HCT116 (cell line): ENCODE measurements around the gene CACNA2D3. TPM values are rescaled to one million over a fixed set of nuclear protein-coding genes. Genes with fewer than 3 reads are reported as not detected.

ENCODE experiments used
- ATAC-seq: fragments of 200-7000 bp; cut with Tn5 transposase; 2 replicates; pipeline ENCODE4 v1.9.1; 2020; ENCODE audit warnings: mild to moderate bottlenecking, moderate library complexity
- BruUV-seq: library from RNA; stranded (reverse); fragments of 400-500 nt; replicated peaks from 2 replicates; lab custom pipeline; 2021; lab: Mats Ljungman, UMichigan
- CTCF ChIA-PET: fragments of 300-600 bp; sonication (Branson Sonifier 250); formaldehyde crosslinking; loops from one replicate; lab custom pipeline; 2021; ENCODE audit warnings: antibody characterized with exemption; lab: Charles Lee
- POLR2A ChIA-PET: fragments of 300-600, 350-600 bp; sonication (Branson Sonifier 250); formaldehyde crosslinking; loops from one replicate; lab custom pipeline; 2021; ENCODE audit warnings: antibody characterized with exemption; lab: Charles Lee
- RAD21 ChIA-PET, 2 experiments: fragments of 300-600 bp; sonication (Branson Sonifier 250); formaldehyde crosslinking; loops; one replicate each; lab custom pipeline; 2023; ENCODE audit warnings: low total read pairs in 2 of 2; ENCODE audit not compliant: uncharacterized antibody in 2 of 2, unreplicated experiment in 2 of 2, low non-redundant PET in 1 of 2; lab: Charles Lee
- DNase-seq: peaks from one replicate; pipeline ENCODE4 v3.0.0-alpha.2; 2010; ENCODE audit warnings: low read depth, low spot score
- H2AFZ ChIP-seq: fragments of 200-600 bp; shearing (Covaris generic), sonication (generic); 2 replicates; pipeline ENCODE4 v1.6.1; 2017; ENCODE audit warnings: low read depth, mixed run types, mixed read lengths, antibody characterized with exemption, low read length; ENCODE audit not compliant: poor library complexity, severe bottlenecking
- H3K27ac ChIP-seq: 2 replicates; pipeline ENCODE4 v1.5.1; 2012; ENCODE audit warnings: low read depth, low read length
- H3K27me3 ChIP-seq: fragments of 200-600 bp; sonication (generic); 2 replicates; pipeline ENCODE4 v1.6.1; 2016; ENCODE audit warnings: mixed run types, low read length, mixed read lengths; ENCODE audit not compliant: insufficient read depth
- H3K36me3 ChIP-seq, 2 experiments: fragments of 200-500 bp in 1 of 2; fragments of 200-600 bp in 1 of 2; sonication (Bioruptor generic) in 1 of 2; sonication (generic) in 1 of 2; 2 replicates each; pipeline versions ENCODE4 v1.5.1 to v1.6.1; 2014 to 2016; ENCODE audit warnings: low read length in 2 of 2, inconsistent platforms in 1 of 2, mixed read lengths in 1 of 2, mixed run types in 1 of 2; ENCODE audit not compliant: insufficient read depth in 2 of 2, control insufficient read depth in 1 of 2
- H3K4me1 ChIP-seq, 2 experiments: fragments of 200-600 bp in 1 of 2; sonication (generic) in 1 of 2; 2 replicates each; pipeline versions ENCODE4 v1.5.1 to v1.6.1; 2012 to 2017; ENCODE audit warnings: low read length in 2 of 2, inconsistent platforms in 1 of 2, mild to moderate bottlenecking in 1 of 2, mixed read lengths in 1 of 2, mixed run types in 1 of 2, moderate library complexity in 1 of 2; ENCODE audit not compliant: insufficient read depth in 2 of 2, control insufficient read depth in 1 of 2
- H3K4me2 ChIP-seq: fragments of 200-600 bp; sonication (generic); 2 replicates; pipeline ENCODE4 v1.6.1; 2017; ENCODE audit warnings: mixed run types, low read length, mixed read lengths
- H3K4me3 ChIP-seq, 2 experiments: fragments of 200-600 bp in 1 of 2; sonication (generic) in 1 of 2; replicated peaks in 1 of 2; 2 replicates each; pipeline ENCODE4 v1.5.1; 2011 to 2016; ENCODE audit warnings: low read length in 2 of 2, control low read depth in 1 of 2, low read depth in 1 of 2, mild to moderate bottlenecking in 1 of 2, mixed read lengths in 1 of 2, mixed run types in 1 of 2
- H3K79me2 ChIP-seq: fragments of 200-600 bp; sonication (generic); 2 replicates; pipeline ENCODE4 v1.6.1; 2017; ENCODE audit warnings: mild to moderate bottlenecking, mixed run types, low read length, moderate library complexity, mixed read lengths; ENCODE audit not compliant: insufficient read depth
- H3K9ac ChIP-seq: fragments of 200-600 bp; sonication (generic); 2 replicates; pipeline ENCODE4 v1.6.1; 2016; ENCODE audit warnings: low read length, mixed read lengths
- H3K9me2 ChIP-seq: fragments of 200-600 bp; sonication (generic), shearing (Covaris generic); 2 replicates; pipeline ENCODE4 v1.6.1; 2017; ENCODE audit warnings: mixed run types, mild to moderate bottlenecking, moderate library complexity; ENCODE audit not compliant: insufficient read depth
- H3K9me3 ChIP-seq, 2 experiments: fragments of 200-500 bp in 1 of 2; fragments of 200-600 bp in 1 of 2; sonication (Bioruptor generic) in 1 of 2; sonication (generic) in 1 of 2; 2 replicates each; pipeline ENCODE4 v1.6.1; 2014 to 2017; ENCODE audit warnings: low read length in 2 of 2, mixed read lengths in 2 of 2, inconsistent platforms in 1 of 2, low read depth in 1 of 2, mild to moderate bottlenecking in 1 of 2, mixed run types in 1 of 2, moderate library complexity in 1 of 2; ENCODE audit not compliant: control insufficient read depth in 1 of 2, insufficient read depth in 1 of 2
- H4K20me1 ChIP-seq: fragments of 200-600 bp; sonication (generic), shearing (Covaris generic); 2 replicates; pipeline ENCODE4 v1.6.1; 2017; ENCODE audit warnings: mixed run types, mild to moderate bottlenecking, moderate library complexity; ENCODE audit not compliant: insufficient read depth
- ATF3 ChIP-seq: IDR thresholded peaks from 2 replicates; pipeline ENCODE4 v1.6.1; 2012
- ELF1 ChIP-seq: IDR thresholded peaks from 2 replicates; pipeline ENCODE4 v1.6.1; 2012; ENCODE audit warnings: low read depth, borderline replicate concordance
- EZH2phosphoT487 ChIP-seq: fragments of 200-600 bp; IDR thresholded peaks from 2 replicates; pipeline ENCODE4 v1.6.1; 2018; ENCODE audit warnings: antibody characterized with exemption, borderline replicate concordance
- FOSL1 ChIP-seq: IDR thresholded peaks from 2 replicates; pipeline ENCODE4 v1.6.1; 2012; ENCODE audit warnings: low read depth
- JUND ChIP-seq: IDR thresholded peaks from 2 replicates; pipeline ENCODE4 v1.6.1; 2012
- MAX ChIP-seq: IDR thresholded peaks from 2 replicates; pipeline ENCODE4 v1.6.1; 2012
- POLR2A ChIP-seq: IDR thresholded peaks from 2 replicates; pipeline ENCODE4 v1.7.0; 2011; ENCODE audit warnings: borderline replicate concordance; ENCODE audit not compliant: insufficient read depth, insufficient read length; ENCODE audit errors: extremely low read depth
- POLR2AphosphoS5 ChIP-seq: IDR thresholded peaks from 2 replicates; pipeline ENCODE4 v1.6.1; 2011; ENCODE audit warnings: mild to moderate bottlenecking, low read depth, low read length, moderate library complexity
- RAD21 ChIP-seq: IDR thresholded peaks from 2 replicates; pipeline ENCODE4 v1.6.1; 2012; ENCODE audit warnings: low read depth, mild to moderate bottlenecking
- SIN3A ChIP-seq: IDR thresholded peaks from 2 replicates; pipeline ENCODE4 v1.6.1; 2012; ENCODE audit warnings: low read depth
- SP1 ChIP-seq: IDR thresholded peaks from 2 replicates; pipeline ENCODE4 v1.6.1; 2012; ENCODE audit warnings: low read depth
- TCF7L2 ChIP-seq: IDR thresholded peaks from 2 replicates; pipeline ENCODE4 v1.7.0; 2011; ENCODE audit warnings: borderline replicate concordance, inconsistent platforms; ENCODE audit not compliant: insufficient read depth, insufficient read length; ENCODE audit errors: extremely low read depth
- ZFX ChIP-seq: fragments of 450-650 bp; IDR thresholded peaks from 2 replicates; pipeline ENCODE4 v1.6.1; 2017
- intact Hi-C: fragments of 100-400 bp; cut with micrococcal nuclease; formaldehyde crosslinking; loops from 2 replicates; pipeline ENCODE4 v1.10.0; 2022
- total RNA-seq: library from RNA; stranded (reverse); gene quantifications from one replicate; pipeline ENCODE4 v1.2.1, GENCODE V29; 2021; ENCODE audit not compliant: unreplicated experiment
- TF ChIP-seq, protein P1 (sequence below): IDR thresholded peaks from 2 replicates; pipeline ENCODE4 v1.6.1; 2012; ENCODE audit warnings: low read depth

Gene CACNA2D3
- total RNA-seq, 1 experiment from 2014 or later = 0.20 TPM

- no peak for ATAC-seq
- intact Hi-C loops = no loop called here
- CTCF ChIA-PET = no interaction called here
Measured at GRCh38 chr3:54777141-54777540, 654.8 kb downstream of the CACNA2D3 start.

More at GRCh38 chr3:54777141-54777540, 654.8 kb downstream of the CACNA2D3 start:
- Histone ChIP-seq H2AFZ (no peak overlapping the region), H3K9ac (no peak overlapping the region), H4K20me1 (no peaks in the 10 kb centered on the region), H3K9me3 (no peaks in the 10 kb centered on the region), H3K9me2 (no peaks in the 10 kb centered on the region), H3K4me2 (no peak overlapping the region), H3K4me3 (no peak overlapping the region), H3K27ac (no peak overlapping the region), H3K36me3 (no peaks in the 10 kb centered on the region), H3K4me1 (no peaks in the 10 kb centered on the region), H3K27me3 (no peaks in the 10 kb centered on the region)
- RAD21 ChIA-PET = no interaction called here
- POLR2A ChIA-PET = no interaction called here
- BruUV-seq = no TSS peak
- no peak for DNase-seq
- TF ChIP-seq EZH2phosphoT487 (no peak), RAD21 (no peak), ATF3 (no peak), POLR2AphosphoS5 (no peak), FOSL1 (no peak), ELF1 (no peak), JUND (no peak), POLR2A (no peak), ZFX (no peak), SP1 (no peak), TCF7L2 (no peak), MAX (no peak), SIN3A (no peak)
- TF ChIP-seq, protein P1, sequence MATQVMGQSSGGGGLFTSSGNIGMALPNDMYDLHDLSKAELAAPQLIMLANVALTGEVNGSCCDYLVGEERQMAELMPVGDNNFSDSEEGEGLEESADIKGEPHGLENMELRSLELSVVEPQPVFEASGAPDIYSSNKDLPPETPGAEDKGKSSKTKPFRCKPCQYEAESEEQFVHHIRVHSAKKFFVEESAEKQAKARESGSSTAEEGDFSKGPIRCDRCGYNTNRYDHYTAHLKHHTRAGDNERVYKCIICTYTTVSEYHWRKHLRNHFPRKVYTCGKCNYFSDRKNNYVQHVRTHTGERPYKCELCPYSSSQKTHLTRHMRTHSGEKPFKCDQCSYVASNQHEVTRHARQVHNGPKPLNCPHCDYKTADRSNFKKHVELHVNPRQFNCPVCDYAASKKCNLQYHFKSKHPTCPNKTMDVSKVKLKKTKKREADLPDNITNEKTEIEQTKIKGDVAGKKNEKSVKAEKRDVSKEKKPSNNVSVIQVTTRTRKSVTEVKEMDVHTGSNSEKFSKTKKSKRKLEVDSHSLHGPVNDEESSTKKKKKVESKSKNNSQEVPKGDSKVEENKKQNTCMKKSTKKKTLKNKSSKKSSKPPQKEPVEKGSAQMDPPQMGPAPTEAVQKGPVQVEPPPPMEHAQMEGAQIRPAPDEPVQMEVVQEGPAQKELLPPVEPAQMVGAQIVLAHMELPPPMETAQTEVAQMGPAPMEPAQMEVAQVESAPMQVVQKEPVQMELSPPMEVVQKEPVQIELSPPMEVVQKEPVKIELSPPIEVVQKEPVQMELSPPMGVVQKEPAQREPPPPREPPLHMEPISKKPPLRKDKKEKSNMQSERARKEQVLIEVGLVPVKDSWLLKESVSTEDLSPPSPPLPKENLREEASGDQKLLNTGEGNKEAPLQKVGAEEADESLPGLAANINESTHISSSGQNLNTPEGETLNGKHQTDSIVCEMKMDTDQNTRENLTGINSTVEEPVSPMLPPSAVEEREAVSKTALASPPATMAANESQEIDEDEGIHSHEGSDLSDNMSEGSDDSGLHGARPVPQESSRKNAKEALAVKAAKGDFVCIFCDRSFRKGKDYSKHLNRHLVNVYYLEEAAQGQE = no peak
- TF ChIP-seq, all 23 proteins: peak for 0
- no peaks in the 10 kb centered on the region for H3K79me2 ChIP-seq
